ENCODE results near the gene ANKRD33B.

Gene ANKRD33B

GRCh38 chr5:10699987-10700386, 136.1 kb downstream of the ANKRD33B start:
- no peak for DNase-seq (ENCODE audit: low spot score)

GRCh38 chr5:10700516-10700915, 136.6 kb downstream of the ANKRD33B start:
- no peak for DNase-seq (ENCODE audit: low spot score)

GRCh38 chr5:10701567-10702039, 137.7 kb downstream of the ANKRD33B start:
- DNase-seq (ENCODE audit: low spot score) = no peak

DNA sequence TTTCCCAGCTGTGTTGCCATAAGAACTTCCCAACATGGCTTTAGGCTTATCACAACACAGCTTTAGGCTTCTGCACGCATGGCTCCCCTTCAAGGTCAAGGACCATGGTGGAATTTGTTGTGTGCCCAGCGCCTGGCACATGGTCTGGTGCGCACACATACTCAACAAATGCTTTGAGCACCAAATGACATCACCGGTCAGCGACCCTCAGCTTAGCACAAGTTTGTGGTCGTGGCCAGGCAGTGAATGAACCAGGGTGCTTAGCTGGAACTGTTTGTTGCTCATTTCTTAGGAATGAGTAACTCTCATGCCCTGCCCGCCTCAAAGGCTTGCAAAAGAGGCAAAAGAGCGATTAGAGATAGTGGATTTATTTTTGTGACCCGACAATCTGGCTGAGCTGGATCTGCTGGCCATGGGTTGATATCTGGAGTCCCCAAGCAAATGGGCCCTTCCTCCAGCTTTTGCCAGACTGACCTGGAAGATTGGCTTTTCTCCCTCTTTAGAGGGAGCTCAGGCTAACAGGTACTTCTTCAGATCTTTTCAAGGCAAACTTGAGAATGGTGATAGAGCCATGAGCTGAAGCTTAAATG, 138.3 kb downstream of the ANKRD33B start:
- no peak for DNase-seq (ENCODE audit: low spot score)

- no peak for DNase-seq (ENCODE audit: low spot score)
These were observed 139.1 kb downstream of the ANKRD33B start for GRCh38 chr5:10702911-10703491.

DNA sequence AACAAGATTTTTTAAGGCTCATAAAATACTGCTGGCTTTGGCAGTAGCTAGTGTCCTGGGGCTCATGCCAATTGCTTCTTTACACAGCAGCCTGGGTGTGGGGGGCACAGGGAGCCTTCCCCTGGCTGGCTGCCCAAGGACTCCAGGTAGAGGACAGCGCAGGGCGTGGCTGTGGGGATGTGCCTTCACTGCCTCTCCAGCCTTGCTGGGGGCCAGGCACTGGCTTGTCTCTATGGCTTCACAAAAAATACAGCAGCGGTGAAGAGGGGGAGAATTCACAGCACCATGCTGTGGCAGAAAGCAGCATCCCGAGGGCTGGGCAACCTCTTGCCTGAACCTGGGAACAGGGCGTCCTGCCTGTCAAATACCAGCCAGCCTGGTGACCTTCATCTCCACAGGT, 139.8 kb downstream of the ANKRD33B start:
- DNase-seq (ENCODE audit: low spot score) = no peak

- no peak for DNase-seq (ENCODE audit: low spot score)
These were observed 141.2 kb downstream of the ANKRD33B start for GRCh38 chr5:10704949-10705621.

GRCh38 chr5:10705747-10706146, 141.9 kb downstream of the ANKRD33B start:
- DNase-seq (ENCODE audit: low spot score) = no peak

DNA sequence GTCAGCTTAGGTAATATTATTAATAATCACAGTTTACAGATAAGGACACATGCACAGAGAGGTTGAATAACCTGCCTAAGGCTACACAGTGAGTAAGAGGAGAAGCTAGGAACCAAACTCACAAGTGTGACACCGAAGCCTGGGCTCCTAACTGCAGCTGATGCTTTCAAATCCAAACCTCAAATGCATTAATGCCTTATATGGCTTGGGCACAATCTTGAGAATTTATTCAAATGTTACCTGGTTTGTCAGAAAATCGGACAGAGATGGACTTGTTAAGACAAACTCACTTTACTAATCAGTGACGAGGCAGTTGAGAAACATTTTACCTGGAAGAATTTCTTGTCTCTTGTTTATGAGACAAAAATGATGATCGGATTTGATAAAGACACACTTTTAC, 142.5 kb downstream of the ANKRD33B start:
- no peak for DNase-seq (ENCODE audit: low spot score)
